Chondrocyte (in vitro differentiated cells): ENCODE results near the gene PCDHGB5. TPM values are rescaled to one million over a fixed set of nuclear protein-coding genes. Genes with fewer than 3 reads are reported as not detected.
A peak's percentile ranks its signal among the peaks of the same experiment; 100 is the strongest.

Experiments used
- DNase-seq: peaks from one replicate; pipeline ENCODE4 v3.0.0; 2021; ENCODE audit warnings: mixed read lengths, low spot score
- H3K27ac Mint-ChIP-seq: one replicate; pipeline ENCODE4 v1.8.0; 2021; ENCODE audit warnings: mild to moderate bottlenecking, moderate library complexity, mixed read lengths; ENCODE audit not compliant: unreplicated experiment
- H3K27me3 Mint-ChIP-seq: 2 replicates; pipeline ENCODE4 v1.8.0; 2021; ENCODE audit warnings: low read depth, mixed read lengths
- H3K36me3 Mint-ChIP-seq: 2 replicates; pipeline ENCODE4 v1.8.0; 2021; ENCODE audit warnings: low read depth, mixed read lengths
- H3K4me1 Mint-ChIP-seq: 2 replicates; pipeline ENCODE4 v1.8.0; 2021; ENCODE audit warnings: low read depth, mild to moderate bottlenecking, mixed read lengths
- H3K4me3 Mint-ChIP-seq: one replicate; pipeline ENCODE4 v1.8.0; 2021; ENCODE audit warnings: mild to moderate bottlenecking, moderate library complexity, mixed read lengths; ENCODE audit not compliant: unreplicated experiment
- H3K9me3 Mint-ChIP-seq: 2 replicates; pipeline ENCODE4 v1.8.0; 2021; ENCODE audit warnings: low read depth, mixed read lengths
- total RNA-seq: library from RNA; stranded (reverse); gene quantifications from 3 replicates; pipeline ENCODE4 v1.2.1, GENCODE V29; 2021
- TF ChIP-seq, protein P1 (sequence below): fragments of 200-600 bp; sonication (generic); IDR thresholded peaks from 2 replicates; pipeline ENCODE4 v1.5.0; 2021; ENCODE audit warnings: antibody characterized with exemption, mild to moderate bottlenecking, moderate library complexity

The PCDHGB5 gene
- total RNA-seq, 1 donor from 2014 or later = 1.1 TPM

DNA sequence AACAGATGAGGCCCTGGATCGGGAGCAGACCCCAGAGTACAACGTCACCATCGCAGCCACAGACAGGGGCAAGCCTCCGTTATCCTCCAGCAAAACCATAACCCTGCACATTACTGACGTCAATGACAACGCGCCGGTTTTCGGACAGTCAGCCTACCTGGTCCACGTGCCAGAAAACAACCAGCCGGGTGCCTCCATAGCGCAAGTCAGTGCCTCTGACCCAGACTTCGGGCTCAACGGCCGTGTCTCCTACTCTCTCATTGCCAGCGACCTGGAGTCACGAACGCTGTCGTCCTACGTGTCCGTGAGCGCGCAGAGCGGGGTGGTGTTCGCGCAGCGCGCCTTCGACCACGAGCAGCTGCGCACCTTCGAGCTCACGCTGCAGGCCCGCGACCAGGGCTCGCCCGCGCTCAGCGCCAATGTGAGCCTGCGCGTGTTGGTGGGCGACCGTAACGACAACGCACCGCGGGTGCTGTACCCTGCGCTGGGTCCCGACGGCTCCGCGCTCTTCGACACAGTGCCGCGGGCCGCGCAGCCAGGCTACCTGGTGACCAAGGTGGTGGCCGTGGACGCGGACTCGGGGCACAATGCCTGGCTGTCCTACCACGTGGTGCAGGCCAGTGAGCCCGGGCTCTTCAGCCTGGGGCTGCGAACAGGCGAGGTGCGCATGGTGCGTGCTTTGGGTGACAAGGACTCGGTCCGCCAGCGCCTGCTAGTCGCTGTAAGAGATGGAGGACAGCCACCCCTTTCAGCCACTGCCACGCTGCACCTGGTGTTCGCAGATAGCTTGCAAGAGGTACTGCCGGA is 21.5 kb downstream of the PCDHGB5 start:
- TF ChIP-seq, protein P1, sequence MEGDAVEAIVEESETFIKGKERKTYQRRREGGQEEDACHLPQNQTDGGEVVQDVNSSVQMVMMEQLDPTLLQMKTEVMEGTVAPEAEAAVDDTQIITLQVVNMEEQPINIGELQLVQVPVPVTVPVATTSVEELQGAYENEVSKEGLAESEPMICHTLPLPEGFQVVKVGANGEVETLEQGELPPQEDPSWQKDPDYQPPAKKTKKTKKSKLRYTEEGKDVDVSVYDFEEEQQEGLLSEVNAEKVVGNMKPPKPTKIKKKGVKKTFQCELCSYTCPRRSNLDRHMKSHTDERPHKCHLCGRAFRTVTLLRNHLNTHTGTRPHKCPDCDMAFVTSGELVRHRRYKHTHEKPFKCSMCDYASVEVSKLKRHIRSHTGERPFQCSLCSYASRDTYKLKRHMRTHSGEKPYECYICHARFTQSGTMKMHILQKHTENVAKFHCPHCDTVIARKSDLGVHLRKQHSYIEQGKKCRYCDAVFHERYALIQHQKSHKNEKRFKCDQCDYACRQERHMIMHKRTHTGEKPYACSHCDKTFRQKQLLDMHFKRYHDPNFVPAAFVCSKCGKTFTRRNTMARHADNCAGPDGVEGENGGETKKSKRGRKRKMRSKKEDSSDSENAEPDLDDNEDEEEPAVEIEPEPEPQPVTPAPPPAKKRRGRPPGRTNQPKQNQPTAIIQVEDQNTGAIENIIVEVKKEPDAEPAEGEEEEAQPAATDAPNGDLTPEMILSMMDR = no peak
- Mint-ChIP-seq H3K27ac (no peak overlapping the region), H3K4me1 (no peaks in the 10 kb centered on the region), H3K9me3 (peaks cover 56% of the 10 kb centered on the region), H3K36me3 (peaks cover 63% of the 10 kb centered on the region), H3K27me3 (no peaks in the 10 kb centered on the region), H3K4me3 (no peak overlapping the region)
- no peak for DNase-seq

DNA sequence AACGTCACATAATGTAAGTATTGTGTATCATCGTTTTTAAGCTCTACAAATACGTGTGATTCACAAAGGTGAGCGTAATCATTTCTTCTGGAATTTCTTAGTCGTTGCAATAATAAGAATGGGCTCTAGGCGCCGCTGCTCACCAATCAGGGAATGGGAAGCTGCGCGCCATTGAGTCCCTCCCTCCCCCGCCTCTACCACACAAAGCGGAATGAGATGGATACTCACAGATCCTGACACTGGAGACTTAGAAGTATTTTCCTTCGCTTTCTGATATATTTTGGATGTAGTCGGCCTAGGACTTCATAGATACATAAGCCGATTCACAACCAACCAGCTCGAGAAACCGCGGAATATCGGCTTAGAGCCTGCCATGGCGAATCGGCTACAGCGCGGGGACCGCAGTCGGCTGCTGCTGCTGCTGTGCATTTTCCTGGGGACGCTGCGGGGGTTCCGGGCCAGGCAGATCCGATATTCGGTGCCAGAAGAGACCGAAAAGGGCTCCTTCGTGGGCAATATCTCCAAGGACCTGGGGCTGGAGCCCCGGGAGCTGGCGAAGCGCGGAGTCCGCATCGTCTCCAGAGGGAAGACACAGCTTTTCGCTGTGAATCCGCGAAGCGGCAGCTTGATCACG is 23.2 kb downstream of the PCDHGB5 start, which contains the start of gene PCDHGA11:
PCDHGA11 (plus strand) TSS at position 197 of the 634 bp plus-strand sequence; CDS start at position 374, 177 bp downstream.
- TF ChIP-seq, protein P1 = peak; percentile 13
- H3K36me3 Mint-ChIP-seq = peaks cover 64% of the 10 kb centered on the region
- H3K9me3 Mint-ChIP-seq = peaks cover 61% of the 10 kb centered on the region
- H3K27ac Mint-ChIP-seq = no peak within 1 kb of the TSS
- H3K27me3 Mint-ChIP-seq = no peaks in the 10 kb centered on the region
- H3K4me1 Mint-ChIP-seq = no peaks in the 10 kb centered on the region
- no peak for DNase-seq
- no peak within 1 kb of the TSS for H3K4me3 Mint-ChIP-seq

DNA sequence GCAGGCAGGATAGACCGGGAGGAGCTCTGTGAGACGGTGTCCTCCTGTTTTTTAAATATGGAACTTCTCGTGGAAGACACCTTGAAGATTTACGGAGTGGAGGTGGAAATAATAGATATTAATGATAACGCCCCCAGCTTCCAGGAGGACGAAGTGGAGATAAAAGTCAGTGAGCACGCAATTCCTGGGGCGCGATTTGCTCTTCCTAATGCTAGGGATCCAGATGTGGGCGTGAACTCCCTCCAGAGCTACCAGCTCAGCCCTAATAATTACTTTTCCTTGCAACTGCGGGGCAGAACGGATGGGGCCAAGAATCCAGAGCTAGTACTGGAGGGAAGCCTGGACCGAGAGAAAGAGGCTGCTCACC is 23.7 kb downstream of the PCDHGB5 start:
- Mint-ChIP-seq H3K9me3 (peaks cover 63% of the 10 kb centered on the region), H3K27me3 (no peaks in the 10 kb centered on the region), H3K36me3 (peaks cover 63% of the 10 kb centered on the region), H3K27ac (no peak overlapping the region), H3K4me1 (no peaks in the 10 kb centered on the region), H3K4me3 (no peak overlapping the region)
- TF ChIP-seq, protein P1 = no peak
- no peak for DNase-seq

DNA sequence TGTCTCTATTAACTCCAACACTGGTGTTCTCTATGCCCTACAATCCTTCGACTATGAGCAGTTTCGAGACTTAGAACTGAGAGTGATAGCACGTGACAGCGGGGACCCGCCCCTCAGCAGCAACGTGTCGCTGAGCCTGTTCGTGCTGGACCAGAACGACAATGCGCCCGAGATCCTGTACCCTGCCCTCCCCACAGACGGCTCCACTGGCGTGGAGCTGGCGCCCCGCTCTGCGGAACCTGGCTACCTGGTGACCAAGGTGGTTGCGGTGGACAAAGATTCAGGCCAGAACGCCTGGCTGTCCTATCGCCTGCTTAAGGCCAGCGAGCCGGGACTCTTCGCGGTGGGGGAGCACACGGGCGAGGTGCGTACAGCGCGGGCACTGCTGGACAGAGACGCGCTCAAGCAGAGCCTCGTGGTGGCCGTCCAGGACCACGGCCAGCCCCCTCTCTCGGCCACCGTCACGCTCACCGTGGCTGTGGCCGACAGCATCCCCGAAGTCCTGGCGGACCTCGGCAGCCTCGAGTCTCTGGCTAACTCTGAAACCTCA is 25.1 kb downstream of the PCDHGB5 start:
- no peaks in the 10 kb centered on the region for H3K27me3 Mint-ChIP-seq
- H3K4me3 Mint-ChIP-seq = no peak overlapping the region
- peaks cover 67% of the 10 kb centered on the region for H3K36me3 Mint-ChIP-seq
- TF ChIP-seq, protein P1 = no peak
- no peaks in the 10 kb centered on the region for H3K4me1 Mint-ChIP-seq
- H3K27ac Mint-ChIP-seq = no peak overlapping the region
- H3K9me3 Mint-ChIP-seq = peaks cover 66% of the 10 kb centered on the region
- no peak for DNase-seq

DNA sequence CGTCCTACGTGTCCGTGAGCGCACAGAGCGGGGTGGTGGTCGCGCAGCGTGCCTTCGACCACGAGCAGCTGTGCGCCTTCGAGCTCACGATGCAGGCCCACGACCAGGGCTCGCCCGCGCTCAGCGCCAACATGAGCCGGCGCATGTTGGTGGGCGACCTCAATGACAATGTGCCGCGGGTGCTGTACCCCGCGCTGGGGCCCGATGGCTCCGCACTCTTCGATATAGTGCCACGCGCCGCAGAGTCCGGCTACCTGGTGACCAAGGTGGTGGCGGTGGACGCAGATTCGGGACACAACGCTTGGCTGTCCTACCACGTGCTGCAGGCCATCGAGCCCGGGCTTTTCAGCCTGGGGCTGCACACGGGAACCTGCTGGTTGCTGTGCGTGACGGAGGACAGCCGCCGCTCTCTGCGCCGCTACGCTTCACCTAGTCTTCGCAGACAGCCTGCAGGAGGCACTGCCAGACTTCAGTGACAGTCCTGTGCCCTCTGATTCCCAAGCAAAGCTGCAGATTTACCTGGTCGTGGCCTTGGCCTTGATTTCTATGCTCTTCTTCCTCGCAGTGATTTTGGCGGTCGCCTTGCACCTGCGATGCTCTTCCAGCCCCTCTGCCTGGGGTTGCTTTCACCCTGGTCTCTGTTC is 30.2 kb downstream of the PCDHGB5 start:
- TF ChIP-seq, protein P1 = no peak
- Mint-ChIP-seq H3K4me1 (no peaks in the 10 kb centered on the region), H3K9me3 (peaks cover 58% of the 10 kb centered on the region), H3K27me3 (no peaks in the 10 kb centered on the region), H3K27ac (no peak overlapping the region), H3K4me3 (no peak overlapping the region), H3K36me3 (peaks cover 60% of the 10 kb centered on the region)
- DNase-seq = no peak
